DMS153 (cell line): ENCODE data around the gene ERN1.

Source experiments
- DNase-seq: peaks from one replicate; lab custom pipeline; 2025; lab: John Stamatoyannopoulos, UW

ERN1 gene

DNA sequence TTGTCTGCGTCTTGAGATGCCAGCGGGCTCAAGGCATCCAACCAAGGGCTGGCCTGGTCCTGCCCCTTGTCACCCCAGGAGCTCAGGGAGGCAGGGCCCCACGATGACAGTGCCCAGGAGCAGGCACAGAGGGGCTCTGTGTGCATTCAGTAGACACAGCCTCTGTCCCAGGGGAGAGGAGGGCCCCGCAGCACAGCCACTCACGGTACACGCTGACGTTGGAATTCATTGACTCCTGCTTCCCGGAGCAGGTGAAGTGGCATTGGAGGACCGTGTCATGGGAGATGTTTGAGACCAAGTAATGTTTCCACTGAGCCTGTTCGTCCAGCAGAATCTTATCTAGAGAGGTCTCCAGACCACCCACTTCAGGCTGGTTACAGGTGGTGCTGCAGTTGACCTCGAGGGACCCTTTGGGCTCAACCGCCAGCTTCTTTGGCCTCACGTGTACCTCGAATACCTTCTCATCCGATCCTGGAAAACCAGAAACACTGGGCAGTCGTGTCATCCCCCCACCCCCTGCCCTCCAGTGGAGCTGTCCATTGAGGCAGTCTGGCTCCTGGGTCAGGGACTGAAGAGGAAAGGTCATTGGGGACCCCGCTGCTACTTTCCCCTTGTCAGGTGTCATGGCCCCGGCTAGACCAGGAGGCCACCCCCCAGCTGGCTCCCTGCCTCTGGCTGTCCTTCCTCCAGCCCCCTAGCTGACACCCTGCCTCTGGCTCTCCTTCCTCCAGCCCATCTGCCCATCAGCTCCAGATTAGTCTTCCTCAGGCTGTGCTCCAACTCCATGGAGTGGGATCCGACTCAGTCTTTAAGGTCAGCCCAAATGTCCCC, 124.8 kb downstream of the ERN1 start:
- peak; percentile 21 for DNase-seq

- DNase-seq = no peak
Measured at GRCh38 chr17:64004218-64004770, 125.7 kb downstream of the ERN1 start.

DNA sequence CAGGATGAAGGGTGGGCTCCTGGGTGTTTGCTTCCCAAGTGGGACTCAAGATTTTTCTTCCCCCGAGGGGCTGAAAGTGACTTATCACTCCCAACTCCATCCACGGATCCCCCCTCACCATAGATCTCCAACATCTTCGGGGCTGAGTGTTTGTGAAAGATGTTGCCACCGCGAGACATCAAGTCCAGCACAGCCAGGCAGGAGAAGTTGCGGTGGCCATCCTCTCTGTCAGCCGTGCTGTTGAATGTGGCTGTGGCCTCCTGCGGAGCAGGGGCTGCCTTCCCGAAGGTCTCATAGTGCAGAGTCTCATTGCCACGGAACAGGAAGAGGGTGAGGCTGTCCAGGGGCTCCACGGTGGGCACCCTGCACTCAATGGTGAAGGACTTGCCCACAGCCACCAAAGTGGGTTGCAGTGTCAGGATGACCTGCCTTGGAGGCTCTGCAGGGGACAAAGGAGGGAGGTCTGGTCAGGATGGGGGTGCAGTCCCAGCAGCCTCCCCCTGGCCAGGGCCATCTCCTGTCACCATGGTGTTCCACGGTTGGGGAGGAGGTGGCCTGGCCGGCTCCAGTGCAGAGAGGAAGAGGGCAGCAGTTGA, 126.3 kb downstream of the ERN1 start:
- no peak for DNase-seq

- no peak for DNase-seq
Measured at GRCh38 chr17:64002658-64003525, 127.1 kb downstream of the ERN1 start.

- no peak for DNase-seq
Measured at GRCh38 chr17:64001763-64002529, 128.0 kb downstream of the ERN1 start.

DNA sequence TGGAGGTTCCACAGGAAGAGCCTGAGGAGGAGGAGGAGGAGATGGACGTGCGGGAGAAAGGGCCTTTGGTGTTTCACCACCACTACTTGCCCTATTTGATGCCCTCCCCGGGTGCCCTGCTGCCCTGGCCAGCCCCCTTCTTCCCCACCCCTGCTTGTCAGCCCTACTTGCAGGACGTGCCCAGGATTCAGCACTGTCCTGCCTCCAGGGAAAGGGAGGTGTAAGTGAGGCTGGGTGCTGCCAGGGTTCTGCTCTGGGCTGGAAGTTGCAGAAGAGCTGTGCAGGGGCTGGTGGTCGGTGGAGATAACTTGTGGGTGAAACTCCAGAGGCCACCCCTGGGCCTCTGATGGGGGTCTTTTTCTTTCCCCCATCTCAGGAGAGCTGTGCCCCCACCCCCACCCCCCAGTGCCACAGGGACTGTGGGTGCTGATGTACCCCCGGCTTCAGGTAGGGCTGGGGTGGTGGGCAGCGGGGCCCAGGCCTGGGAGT, 128.8 kb downstream of the ERN1 start:
- no peak for DNase-seq

DNA sequence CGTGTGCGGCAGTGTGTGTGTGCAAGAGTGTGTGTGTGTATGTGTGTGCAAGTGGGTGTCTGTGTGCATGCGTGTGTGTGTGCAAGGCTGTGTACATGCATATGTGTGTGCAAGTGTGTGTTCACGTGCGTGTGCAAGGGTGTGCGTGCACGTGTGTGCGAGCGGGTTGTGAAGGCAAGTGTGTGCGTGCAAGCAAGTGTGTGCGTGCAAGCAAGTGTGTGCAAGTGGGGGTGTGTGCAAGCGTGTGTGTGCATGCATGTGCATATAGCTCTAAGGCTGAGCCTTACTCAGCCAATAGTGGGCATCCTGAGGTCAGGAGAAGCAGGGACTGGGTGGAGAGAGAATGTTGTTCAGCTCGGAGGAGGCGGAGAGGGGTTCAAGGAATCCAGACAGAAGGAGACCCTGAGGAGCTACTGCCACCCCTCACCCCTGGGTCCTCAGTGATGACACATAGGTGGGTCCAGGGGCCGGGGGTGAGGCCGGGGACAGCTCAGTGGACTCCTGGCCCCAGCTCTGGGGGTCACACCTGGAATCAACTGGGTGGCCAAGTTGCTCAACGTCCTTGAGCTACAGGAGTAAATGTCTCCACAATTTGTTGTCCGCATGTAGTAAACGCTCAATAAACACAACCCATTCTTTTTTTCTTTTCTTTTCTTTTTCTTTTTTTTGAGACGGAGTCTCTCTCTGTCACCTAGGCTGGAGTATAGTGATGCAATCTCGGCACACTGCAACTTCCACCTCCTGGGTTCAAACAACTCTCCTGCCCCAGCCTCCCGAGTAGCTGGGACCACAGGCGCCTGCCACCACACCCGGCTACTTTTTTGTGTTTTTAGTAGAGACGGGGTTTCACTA, 130.0 kb downstream of the ERN1 start:
- DNase-seq = no peak

- no peak for DNase-seq
Measured at GRCh38 chr17:63998721-63999679, 130.9 kb downstream of the ERN1 start.

GRCh38 chr17:63998050-63998720, 131.8 kb downstream of the ERN1 start, which contains the start of gene PRR29:
Gene PRR29 (plus strand): TSS chr17:63998351. CDS start chr17:63998365, 14 bp downstream.
- peak; percentile 63 for DNase-seq

- DNase-seq = no peak
Measured at GRCh38 chr17:63997341-63998048, 132.4 kb downstream of the ERN1 start.

DNA sequence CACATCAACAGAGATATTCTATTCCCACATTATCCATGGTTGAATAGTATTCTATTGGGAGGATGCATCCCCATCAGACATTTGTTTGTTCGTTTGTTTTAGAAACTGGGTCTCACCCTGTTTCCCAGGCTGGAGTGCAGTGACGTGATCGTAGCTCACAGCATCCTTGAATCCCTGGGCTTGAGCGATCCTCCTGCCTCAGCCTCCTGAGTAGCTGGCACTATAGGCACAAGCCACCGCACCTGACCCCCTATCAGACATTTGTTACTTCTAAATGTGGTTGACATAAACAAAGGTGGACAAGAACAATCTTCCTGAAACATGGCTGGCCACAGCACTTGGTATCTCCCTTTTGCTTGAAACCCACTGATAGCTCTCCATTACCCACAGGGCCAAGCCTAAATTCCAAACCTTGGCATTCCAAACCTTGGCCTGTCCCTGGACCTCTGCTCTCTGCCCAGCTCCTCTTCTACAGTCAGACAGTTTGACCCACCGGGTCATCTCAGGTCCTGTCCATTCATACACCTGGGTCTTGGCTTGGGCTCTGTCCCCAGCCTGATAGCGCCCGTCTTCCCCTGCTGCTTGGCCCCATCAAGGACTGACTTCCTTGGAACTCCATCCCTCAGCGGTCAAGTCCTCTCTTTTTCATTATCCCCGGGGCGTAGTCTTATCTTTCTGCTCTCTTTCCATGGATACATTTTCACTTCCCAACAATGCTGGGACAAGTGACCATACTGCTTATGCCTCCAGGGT, 133.3 kb downstream of the ERN1 start:
- DNase-seq = no peak

DNA sequence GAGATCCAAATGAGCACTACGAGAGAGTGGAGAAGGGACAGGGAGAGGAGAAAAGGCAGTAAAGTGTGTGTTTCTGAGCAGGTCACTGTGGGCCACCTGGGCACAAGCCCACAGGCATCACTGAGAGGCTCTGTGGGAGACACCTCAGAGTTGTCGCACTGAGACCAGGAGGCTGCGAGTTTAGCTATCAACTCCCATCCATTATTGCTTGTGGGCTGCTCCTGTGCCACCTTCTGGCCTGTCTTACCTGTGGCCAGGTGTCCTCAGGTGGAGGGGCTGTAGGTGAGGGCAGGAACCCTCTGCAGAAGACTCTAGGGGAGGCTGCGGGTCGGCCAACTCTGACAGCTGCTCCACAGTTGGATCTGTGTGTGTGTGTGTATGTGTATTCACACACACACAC, 134.3 kb downstream of the ERN1 start:
- DNase-seq = no peak

DNA sequence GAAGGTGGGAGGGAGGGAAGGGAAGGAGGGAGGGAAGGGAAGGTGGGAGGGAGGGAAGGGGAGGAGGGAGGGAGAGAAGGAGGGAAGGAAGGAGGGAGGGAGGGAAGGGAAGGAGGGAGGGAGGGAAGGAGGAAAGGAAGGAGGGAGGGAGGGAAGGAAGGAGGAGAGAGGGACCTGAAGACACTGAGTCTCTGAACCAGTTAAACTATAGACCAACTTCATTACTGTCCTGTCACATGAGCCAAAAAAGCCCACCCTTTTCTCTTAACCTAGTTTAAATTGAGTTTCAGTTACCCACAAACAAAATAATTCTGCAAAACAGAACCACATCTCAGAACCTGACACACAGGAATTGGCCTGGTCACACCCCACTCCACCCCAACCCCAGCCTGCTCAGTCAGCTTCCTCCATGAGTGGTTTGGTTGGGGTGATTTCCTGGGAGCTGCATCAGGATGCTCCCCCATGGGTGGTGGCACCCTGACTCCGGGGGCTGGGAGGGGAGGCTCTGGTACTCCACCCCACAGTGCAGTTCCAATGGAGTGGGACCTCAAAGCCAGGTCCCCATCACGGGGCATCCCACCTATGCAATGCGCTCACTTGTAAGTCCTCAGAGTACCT, 136.5 kb downstream of the ERN1 start:
- no peak for DNase-seq

GRCh38 chr17:63991611-63992010, 138.3 kb downstream of the ERN1 start:
- no peak for DNase-seq

DNA sequence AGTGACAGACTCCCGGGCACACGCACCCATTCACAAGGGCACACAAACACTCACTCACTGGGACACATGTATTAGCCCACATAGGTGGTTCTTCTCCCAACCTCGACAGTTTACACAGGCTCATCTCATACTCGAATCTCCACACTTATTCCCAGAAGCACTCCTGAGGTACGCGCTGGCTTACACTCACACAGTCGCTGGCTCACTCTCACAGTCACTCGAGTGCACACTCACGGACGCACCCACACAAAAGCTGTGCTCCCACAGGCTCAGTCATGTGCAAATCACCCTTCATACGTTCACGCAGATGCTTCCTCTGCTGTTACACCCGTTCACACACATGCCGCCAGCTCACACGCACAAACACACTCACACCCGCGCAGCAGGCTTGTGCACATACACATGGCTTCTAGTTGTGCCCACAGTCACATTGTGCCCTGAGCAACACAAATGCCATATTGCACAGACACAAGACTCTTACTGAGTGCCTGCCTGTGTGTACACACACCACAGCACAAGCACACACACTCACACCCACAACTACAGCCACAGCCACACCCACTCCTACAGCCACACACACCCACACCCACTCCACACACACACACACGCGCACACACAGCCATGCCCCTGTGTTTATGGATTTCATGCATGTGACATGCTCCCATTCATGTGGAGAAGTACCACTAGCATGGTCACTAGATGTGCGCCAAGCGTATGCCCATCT, 140.2 kb downstream of the ERN1 start:
- DNase-seq = no peak
